Hypothalamus (tissue), 51 donors: ENCODE measurements around the gene ADAMTS2.

Experiments used
- DNase-seq, 51 donors: peaks; one replicate each; lab custom pipeline; 2025; lab: John Stamatoyannopoulos, UW

The ADAMTS2 gene

DNA sequence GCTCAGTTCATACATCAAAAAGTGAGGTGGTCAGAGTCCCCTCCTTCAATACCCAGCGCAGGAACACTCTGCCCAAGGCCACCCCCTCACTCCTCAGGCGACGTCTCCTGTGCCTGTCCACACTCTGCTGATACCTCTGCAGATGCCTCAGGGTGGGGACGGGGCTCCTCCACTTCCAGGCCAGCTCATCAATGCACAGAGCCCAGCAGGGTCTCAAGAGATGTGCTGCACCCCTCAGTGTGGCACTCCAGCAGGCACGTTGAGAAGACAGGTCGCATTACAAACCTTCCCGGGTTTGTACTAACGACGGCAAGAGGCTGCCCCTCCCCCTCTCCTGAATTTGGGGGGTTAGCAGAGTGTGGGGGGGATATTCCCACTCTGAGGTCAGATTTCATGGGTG, 156.6 kb downstream of the ADAMTS2 start:
- DNase-seq: no peak

DNA sequence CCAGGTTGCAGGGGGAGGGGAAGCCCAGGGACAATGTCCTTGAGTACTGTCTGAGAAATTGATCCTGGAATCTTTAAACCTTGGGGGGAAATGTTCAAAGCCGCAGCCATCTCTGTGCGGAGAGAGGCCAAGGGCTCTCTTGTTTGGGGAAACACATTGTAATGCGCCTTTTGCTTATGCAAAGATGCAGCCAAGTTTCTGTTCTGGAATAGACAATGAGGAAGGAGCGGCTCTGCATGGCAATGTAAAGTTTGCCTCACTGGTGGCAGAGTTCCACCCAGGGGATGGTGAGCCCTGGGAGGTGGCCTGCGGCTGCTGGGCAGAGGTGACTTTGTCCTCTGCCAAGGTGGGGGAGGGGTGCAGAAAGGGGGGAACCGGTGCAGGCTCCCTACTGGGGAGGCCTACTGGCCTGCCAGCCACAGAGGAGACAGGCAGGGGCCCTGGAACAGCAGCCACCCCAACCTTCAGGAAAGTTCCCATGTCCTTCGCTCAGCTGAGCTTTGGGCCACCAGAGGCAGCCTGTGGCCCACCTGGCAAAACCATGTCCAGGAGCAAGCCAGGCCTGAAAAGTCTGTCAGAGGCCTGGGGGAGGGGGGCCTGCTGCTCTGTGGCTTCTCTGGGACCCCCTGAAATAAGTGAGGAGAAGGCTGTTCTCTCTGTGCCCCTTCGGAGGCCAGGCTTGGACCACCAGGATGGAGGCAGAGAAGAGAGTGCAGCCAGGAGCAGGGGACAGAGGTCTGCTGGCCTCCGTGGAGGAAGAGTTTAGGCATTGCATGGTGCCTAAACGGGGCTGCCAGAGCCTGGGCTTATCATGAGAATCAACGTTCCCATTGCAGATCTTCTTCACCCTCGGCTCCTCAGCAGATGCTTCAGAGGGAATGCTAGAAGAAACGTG, 157.3 kb downstream of the ADAMTS2 start:
- DNase-seq: peak in 15 of 51 donors; percentile 5 to 63 (median 31)

DNA sequence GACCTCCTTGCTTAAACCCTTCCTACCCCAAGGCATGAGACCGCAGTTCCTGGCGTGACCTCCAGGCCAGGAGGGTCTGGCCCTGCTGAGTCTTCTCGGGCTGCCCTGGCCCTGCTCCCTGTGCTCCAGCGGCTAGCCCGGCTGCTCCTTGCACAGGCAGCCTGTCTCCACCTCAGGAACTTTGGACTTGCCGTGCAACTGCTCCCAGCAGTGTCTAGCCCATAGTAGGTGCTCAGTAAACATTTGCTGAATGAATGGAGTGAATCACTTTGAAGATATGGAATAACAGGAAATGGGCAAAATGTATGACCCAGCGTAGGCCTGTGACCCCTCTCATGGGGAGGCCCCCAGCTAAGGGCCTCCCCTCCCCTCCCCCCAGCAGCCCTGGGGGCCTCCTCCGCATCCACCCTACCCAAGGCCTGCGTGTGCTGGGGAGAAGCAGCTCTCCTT, 158.0 kb downstream of the ADAMTS2 start:
- DNase-seq: no peak

DNA sequence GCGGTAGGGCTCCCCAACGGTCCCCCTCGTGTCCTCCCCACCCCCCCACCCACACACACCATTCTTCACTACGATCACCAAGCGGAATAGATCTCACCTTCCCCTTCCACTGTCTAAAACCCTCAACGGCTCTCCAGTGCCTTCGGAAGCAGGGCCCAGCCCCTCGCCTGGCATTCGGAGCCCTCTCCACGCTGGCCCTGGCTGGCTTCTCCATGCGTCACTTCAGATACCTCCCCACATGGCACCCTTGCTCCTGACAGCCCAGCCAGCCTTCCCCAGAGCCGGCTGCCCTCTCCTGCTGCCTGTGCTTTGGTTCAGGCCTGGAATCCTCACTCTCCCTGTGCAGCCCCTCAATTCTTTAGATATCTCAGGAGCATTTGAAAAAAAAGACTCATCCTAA, 158.5 kb downstream of the ADAMTS2 start:
- DNase-seq: no peak

DNA sequence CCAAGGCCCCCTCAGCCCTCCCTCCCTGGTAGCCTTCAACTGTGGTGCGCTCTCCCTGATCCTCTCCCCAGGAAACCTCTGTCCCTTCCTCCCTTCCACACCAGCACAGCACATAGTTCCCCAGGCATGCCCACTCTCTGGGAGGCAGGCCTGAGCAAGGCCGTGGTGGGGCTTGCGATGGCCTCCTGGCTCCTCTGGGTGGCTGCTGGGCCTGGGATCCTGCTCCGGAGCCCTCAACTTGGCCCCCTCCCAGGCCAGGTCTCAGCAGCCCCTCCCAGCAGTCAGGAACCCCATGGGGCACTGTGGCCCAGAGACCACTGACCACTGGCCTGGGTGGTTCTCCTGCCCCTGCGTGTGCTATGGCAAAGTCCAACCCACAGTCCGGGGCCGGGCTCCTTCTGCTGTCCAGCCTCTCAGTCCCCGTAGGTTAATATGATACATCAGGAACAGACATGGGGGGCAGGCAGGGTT, 159.3 kb downstream of the ADAMTS2 start:
- DNase-seq: no peak

DNA sequence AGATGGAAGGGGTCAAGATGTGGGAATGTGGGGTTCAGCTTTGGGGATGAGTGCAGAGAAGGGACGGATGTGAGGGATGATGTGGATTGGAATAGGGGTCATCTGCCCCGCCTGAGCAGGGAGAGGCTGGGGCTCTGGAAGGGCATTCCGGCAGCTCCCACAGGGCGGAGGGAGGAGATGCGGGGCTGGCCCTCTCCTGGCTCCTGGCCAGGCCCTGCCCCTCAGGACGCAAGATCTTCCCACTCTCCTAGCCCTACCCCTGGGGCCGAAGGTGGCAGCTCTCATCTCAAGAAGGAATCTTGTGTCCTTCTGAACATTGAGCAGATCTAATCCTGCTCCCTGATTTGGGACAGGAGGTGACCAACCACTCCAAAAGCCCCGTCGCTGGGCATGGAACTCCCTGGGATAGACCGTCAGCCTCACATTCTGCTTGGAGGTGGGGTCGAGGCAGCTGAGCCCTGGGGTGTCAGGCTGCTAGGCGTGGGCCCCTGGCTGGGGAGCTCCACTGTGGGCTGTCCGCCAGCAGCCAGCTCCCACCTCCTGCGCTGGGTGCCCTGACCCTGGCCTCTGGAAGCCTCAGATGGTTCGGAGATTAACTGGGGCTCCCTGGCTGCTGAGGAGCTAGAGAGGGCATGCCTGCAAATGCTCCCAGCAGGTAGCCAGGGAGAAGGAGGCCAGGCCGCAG, 159.9 kb downstream of the ADAMTS2 start:
- DNase-seq: no peak

DNA sequence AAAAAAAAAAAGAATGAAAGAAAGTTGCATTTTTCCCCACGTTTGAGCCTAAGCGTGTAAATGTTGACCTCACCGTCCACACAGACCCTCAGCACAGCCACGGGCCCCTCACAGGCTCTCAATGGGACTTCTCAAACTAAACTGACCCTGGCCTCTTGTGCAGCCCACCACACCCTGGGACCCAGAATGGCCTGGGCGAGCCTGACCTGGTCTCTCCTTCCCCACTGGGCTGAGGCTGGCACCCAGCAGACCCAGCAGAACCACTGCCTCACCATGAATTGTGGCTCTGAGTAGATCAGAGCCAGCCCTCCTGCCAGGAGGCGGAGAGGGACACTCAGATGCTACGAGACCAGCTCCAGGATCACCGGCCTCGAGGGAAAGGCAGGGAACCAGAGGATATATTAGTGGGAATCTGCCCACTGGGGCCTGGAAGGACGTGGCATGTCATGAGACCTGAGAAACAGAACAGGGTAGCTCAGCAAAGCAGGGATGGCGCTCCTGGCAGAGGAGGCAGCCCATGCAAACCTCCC, 160.7 kb downstream of the ADAMTS2 start:
- DNase-seq: no peak

DNA sequence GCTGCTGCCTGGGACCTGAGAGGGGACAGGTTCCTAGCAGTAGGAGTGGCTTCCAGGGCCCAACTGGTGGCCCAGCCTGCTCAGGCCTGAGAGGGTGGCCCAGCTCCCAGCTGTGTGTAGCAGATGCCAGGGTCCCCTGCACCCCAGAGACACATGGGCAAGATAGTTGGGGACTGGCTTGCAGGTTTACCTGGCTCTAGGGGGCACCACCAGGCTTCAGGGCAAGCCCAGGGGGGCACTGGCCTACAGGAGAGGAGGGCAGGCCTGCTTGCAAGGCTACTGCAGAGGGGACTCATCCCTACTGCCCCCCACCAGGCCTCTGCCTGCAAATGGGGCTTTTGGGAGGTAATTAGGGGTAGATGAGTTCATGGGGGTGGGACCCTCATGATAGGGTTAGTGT, 161.8 kb downstream of the ADAMTS2 start:
- DNase-seq: no peak

DNA sequence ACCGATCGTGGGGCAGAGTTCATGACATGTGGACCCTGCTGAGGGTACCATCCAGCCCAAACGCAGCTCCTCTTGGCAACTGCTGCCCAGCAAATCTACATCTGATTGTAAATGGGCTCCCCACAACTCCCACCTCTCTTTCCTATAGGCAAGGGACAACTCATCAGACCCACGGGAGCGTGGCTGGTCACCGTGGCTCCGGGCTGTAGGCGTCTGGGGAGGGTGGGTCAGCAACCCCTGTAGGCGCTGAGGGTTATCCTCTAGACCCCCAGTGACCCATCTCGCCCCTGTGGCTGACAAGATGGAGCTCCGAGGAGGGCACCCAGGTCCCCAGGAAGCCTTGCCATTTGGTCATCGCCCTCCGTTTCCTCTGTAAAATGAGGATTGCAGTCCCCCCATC, 162.7 kb downstream of the ADAMTS2 start:
- no peak for DNase-seq

DNA sequence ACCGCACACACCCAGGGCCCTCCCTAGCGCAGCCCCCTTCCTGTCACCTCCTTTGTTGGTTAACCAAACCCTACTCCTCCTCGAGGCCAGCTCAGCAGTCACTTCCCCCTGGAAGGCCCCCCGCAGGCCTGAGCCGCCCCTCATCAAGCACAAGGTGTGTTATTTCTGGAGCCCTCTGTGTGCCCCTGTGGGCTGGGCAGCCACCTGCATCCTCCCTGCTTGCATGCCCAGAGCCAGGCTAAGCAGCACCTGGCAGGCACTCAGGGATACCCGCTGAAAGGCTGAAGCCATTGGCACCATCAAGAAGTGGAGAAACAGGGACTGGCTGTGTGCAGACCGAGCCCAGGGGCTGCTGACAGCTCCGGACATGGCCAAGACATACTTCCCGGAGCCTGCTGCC, 163.3 kb downstream of the ADAMTS2 start:
- no peak for DNase-seq

DNA sequence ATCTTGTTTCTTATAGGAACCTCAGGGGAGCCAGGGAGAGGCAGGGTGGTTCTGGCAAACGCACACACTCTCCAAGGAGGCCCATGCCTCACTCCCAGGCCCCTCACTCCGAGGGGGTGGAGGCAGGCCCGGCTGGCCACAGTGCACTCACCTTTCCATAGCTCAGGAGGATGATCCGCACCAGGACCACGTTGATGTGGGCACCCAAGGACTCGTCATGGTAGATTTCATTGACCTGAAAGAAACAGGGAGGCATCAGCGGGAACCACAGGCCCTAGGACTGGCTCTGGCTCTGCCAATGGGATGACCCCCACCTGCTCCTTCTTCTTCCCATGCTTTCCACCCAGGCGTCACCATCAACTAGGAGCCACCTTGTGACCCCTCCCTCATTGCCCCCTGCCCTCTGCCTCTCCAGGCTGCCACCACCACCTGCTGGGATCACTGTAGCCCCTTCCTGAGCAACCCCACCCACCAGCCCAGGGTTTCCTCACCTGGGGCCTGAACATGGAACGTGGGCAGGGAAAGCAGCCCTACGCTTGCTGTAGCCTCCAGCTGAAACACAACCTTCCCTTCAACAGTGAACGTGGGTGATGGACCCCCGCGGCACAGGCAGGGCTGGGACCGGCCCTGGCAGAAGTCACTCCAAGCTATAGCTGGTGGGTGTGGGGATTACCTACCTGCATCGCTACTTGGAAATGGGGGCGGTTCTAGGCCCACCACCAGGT, 164.2 kb downstream of the ADAMTS2 start:
- DNase-seq: no peak

DNA sequence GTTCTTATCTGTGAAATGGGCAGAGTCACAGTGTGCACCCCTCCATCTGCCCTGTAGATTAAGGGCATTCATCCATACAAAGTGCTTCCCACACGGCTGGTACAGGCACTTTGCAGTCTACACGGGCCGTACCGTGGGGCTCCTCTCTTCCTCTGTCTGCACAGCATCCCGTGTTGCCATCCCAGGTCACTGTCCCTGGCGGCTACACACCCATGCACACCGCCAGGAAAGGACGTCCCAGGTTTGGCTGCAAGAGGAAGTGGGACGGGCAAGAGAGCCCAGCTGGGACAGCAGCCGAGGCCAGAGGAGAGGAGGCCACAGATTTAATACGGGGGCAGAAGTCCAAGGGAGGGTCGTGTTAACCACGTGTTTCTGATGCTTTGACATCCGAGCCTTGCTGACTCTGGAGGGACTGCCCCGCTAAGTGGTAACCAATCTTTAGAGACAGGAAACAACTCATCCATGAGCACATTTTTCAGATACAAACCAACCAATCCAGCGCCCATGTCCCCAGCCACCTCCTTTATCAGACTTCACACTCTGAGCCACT, 165.1 kb downstream of the ADAMTS2 start:
- DNase-seq: no peak

DNA sequence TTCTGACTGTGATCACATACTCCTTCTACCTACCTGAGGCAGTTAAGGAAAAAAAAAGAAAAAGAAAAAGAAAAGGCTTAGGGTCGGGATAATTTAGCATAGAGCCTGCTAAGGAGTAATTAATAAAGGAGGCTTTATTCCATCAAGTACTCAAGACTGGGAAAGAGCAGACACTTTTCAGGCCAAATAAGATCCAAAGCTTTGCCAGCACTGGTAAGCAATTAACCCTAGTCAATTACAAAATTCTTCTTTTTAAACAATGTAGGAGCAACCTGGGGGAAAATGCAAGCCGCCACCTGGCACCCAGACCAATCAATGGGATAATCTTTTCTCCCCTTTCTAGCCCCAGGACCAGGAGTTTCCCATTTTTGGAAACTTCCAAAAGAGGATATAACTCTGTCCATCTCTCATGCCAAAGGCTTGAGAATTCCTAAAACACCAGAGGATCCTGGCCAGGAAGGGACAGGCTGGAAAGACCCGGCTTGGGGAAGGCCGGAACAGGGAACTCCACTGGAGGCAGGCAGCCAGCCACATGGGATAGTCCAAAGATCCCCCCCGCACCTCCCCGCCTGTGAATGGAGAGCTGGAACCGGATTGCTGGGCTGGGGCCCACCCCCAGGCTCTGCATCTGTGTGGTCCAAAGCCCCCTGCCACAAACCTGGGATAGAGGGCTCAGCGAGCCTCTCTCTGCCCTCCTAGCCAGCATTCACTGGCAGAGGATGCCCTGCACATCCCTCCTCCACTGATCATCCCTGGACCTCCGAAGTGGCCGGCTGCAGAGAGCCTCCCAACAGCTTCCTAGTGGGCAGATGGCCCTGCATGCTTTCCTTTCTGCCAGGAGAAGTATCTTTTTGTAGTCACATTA, 167.3 kb downstream of the ADAMTS2 start:
- DNase-seq: peak in 7 of 51 donors; percentile 6 to 34 (median 17)

DNA sequence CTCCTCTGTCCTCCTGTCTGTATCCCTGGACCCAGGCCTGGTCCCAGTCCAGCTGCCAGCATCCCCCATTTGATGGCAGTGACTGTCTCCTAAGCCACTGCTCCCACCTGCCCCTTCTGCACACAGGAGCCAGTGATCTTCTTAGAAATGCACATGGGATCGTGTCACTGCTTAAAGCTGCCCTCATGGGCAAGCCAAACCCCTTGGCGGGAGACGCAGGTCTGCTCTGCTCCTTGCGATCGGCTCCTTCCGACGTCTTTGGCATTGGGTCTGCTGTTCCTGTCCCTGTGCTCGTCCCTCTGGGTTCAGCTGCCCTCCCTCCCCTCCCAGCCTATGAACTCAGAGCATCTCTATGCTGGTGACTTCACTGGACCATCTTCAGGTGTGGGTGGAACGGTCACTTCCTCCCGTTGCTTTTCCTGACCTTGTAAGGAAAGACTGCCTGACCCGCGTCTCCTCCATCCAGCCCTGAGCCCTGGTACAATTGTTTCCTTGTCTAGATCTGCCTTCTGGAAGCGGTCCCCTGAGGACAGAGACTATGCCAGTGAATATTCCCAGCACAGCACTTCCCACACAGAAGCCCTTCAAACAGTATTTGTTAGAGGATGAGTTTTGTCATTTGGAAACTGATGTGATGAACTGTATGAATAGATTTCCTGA, 168.6 kb downstream of the ADAMTS2 start:
- DNase-seq: peak in 5 of 51 donors; percentile 5 to 19 (median 9)

DNA sequence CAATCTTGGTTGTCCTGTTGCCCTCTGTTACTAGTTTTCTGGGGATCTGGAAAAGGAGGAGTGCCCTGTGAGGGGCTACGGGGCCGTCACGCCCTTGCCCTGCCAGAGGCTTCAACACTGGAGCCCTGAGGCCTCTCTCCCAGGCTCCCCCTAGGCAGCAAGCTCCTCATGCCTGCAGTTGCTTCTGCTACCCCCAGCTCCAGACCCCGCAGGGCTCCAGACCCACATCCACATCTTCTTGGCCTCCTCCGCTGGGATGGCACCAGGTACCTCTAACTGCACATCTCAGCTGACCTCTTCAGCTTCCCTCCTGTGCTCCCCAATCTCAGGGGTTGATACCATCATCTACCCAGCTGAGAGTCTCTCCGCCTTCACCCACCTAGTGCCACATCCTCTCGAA, 169.1 kb downstream of the ADAMTS2 start:
- no peak for DNase-seq

DNA sequence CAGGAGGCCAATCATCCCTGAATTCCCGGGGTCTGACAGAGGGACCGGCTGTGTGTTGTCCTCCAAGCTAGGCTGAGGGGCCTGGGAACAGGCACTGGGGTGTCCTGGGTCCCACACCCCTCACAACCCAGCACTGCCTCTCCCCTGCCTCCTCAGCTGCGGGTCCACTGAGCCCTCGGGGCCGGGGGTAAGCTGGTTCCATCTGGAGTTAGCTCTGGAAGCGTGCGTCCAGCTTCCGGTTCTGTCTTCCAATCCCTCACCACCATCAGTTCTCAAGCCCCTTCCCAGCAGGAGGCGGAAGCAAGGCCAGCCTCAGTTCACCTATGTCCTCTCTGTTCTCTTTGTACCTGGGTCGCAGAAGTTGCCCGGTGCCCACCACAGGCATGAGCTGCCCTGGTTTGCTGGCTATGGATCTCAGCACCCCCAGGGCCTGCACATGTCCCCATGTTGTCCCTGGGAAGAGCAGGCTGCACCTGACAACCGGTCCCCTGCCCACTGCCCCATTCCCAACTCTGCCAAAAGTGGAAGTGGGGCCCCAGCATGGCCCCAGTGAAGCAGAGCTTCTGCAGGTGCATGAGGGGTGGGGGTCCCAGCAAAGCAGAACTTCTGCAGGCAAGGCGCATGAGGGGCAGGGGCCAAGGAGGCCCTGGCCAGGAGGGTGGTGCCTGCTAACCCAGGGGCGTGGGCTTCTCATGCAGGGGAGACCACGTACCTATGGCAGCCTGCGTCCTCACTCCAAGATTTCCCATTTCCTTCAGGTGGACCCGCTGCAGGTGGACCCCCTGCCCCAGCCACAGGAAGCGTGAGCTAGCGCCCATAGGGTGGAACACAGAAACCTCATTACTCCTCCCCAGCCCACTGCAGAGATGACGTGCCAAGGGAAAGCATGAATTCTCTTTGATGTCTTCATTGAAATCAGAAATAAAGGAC, 173.2 kb downstream of the ADAMTS2 start:
- DNase-seq: no peak

DNA sequence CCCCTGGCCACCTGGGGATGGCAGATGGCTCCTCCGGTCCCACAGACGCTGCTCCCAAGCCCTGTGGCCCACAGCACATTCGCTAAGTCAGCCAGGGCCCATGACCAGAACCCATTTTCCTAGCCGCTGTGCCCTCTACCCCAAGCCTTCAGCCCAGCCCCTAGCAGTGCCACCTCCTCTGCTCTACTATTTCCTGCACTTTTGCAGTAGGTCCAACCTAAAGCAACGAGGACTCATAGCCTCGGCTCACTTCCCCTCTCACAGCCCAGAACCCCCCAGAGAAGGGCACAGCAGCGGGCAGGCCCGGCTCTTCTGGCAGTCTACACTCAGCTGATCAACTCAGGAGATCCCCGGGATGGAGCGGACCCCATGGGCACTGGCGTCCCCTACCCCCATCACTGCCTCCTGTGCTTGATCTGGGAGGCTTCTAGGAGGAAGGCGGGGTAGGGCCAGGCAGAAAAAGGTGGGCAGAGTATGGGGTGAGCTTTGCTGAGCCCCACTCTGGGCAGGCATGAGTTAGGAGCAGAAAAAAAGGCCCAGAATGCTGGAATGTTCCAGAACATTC, 173.9 kb downstream of the ADAMTS2 start:
- no peak for DNase-seq

DNA sequence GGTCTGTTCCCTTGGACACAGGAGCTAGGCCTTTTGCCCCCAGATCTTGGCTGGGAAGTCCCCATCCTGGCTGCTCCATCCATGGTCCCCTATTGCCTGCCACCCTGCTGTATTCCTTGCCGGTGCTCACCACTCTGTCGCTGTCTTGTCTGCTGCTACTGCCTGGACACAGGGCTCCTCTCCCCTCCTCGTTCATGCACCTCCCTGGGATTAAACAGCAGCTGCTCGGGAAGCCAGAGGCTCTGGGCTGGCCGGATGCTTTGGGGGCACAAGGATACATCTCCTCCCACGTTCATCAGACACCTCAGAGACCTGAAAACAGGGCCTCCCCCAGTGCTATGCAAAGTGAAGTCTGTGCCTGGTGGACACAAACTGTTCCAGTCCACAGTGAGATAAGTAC, 174.7 kb downstream of the ADAMTS2 start:
- peak in 1 of 51 donors; percentile 4 for DNase-seq
